ENCODE results near the gene TCP11. TPM values are rescaled to one million over a fixed set of nuclear protein-coding genes. Genes with fewer than 3 reads are reported as not detected.

The TCP11 gene
- total RNA-seq, 1 donor from 2014 or later: not detected

GRCh38 chr6:35185302-35185681, 44.2 kb upstream of the TCP11 start:
- Histone ChIP-seq H3K9me3 (replicated peaks) (no peaks in the 10 kb centered on the region), H3K27ac (replicated peaks) (peak overlapping the region; percentile 80), H3K27me3 (ENCODE audit: low read depth) (peaks cover 9% of the 10 kb centered on the region), H3K36me3 (no peaks in the 10 kb centered on the region), H3K4me1 (peaks cover 55% of the 10 kb centered on the region), H3K4me3 (no peak overlapping the region)
- intact Hi-C loops (cut with micrococcal nuclease): no loop called here
- no peak for TF ChIP-seq CTCF (IDR thresholded peaks at IDR 0.05; ENCODE audit: borderline replicate concordance)
- DNase-seq: peak; percentile 69

GRCh38 chr6:35184580-35185301, 43.6 kb upstream of the TCP11 start:
- TF ChIP-seq CTCF (IDR thresholded peaks at IDR 0.05; ENCODE audit: borderline replicate concordance): no peak
- peaks cover 9% of the 10 kb centered on the region for H3K27me3 ChIP-seq (ENCODE audit: low read depth)
- no peak overlapping the region for H3K4me3 ChIP-seq
- DNase-seq: no peak
- H3K36me3 ChIP-seq: no peaks in the 10 kb centered on the region
- peaks cover 61% of the 10 kb centered on the region for H3K4me1 ChIP-seq
- intact Hi-C loops (cut with micrococcal nuclease): no loop called here
- H3K9me3 ChIP-seq (replicated peaks): no peaks in the 10 kb centered on the region
- H3K27ac ChIP-seq (replicated peaks): peak overlapping the region; percentile 80

- Histone ChIP-seq H3K27ac (replicated peaks) (peak overlapping the region; percentile 76), H3K4me1 (peaks cover 65% of the 10 kb centered on the region), H3K36me3 (no peaks in the 10 kb centered on the region), H3K27me3 (ENCODE audit: low read depth) (peaks cover 9% of the 10 kb centered on the region), H3K9me3 (replicated peaks) (no peaks in the 10 kb centered on the region), H3K4me3 (no peak overlapping the region)
- intact Hi-C loops (cut with micrococcal nuclease): no loop called here
- TF ChIP-seq CTCF (IDR thresholded peaks at IDR 0.05; ENCODE audit: borderline replicate concordance): no peak
- no peak for DNase-seq
Measured at GRCh38 chr6:35183935-35184334, 42.8 kb upstream of the TCP11 start.

- no peak for DNase-seq
- H3K27me3 ChIP-seq (ENCODE audit: low read depth): peaks cover 9% of the 10 kb centered on the region
- no peak for TF ChIP-seq CTCF (IDR thresholded peaks at IDR 0.05; ENCODE audit: borderline replicate concordance)
- intact Hi-C loops (cut with micrococcal nuclease): no loop called here
- H3K27ac ChIP-seq (replicated peaks): peak overlapping the region; percentile 76
- no peaks in the 10 kb centered on the region for H3K9me3 ChIP-seq (replicated peaks)
- no peaks in the 10 kb centered on the region for H3K36me3 ChIP-seq
- H3K4me1 ChIP-seq: peaks cover 65% of the 10 kb centered on the region
- H3K4me3 ChIP-seq: no peak overlapping the region
Measured at GRCh38 chr6:35183281-35183680, 42.1 kb upstream of the TCP11 start.

- peak; percentile 57 for DNase-seq
- Histone ChIP-seq H3K4me1 (peaks cover 65% of the 10 kb centered on the region), H3K36me3 (no peaks in the 10 kb centered on the region), H3K27ac (replicated peaks) (peak overlapping the region; percentile 76), H3K9me3 (replicated peaks) (no peaks in the 10 kb centered on the region), H3K27me3 (ENCODE audit: low read depth) (peaks cover 9% of the 10 kb centered on the region), H3K4me3 (no peak overlapping the region)
- TF ChIP-seq CTCF (IDR thresholded peaks at IDR 0.05; ENCODE audit: borderline replicate concordance): no peak
- intact Hi-C loops (cut with micrococcal nuclease): no loop called here
Measured at GRCh38 chr6:35181933-35182612, 40.9 kb upstream of the TCP11 start.
